Heart left ventricle (tissue), 16 donors: ENCODE results near the gene LCNL1. TPM values are rescaled to one million over a fixed set of nuclear protein-coding genes. Genes with fewer than 3 reads are reported as not detected.
A peak's percentile ranks its signal among the peaks of the same experiment; 100 is the strongest.

Experiments
- ATAC-seq, 4 donors: fragments of 200-7000 bp; cut with Tn5 transposase; one replicate each; pipeline ENCODE4 v1.9.1; 2020 to 2022; ENCODE audit warnings: moderate library complexity in 4 of 4, mild to moderate bottlenecking in 3 of 4, moderate number of reproducible peaks in 1 of 4
- DNase-seq, 5 donors: peaks; one replicate each; pipeline ENCODE4 v3.0.0-alpha.2; 2020
- H3K27ac ChIP-seq, 12 donors: fragments of 200-600 bp; sonication (generic) in 4 of 12; one replicate each; pipeline versions ENCODE4 v1.5.0 to v1.8.0; 2016 to 2022; ENCODE audit warnings: mild to moderate bottlenecking in 2 of 12
- H3K27me3 ChIP-seq, 9 donors: fragments of 200-600 bp; sonication (generic) in 2 of 9; one replicate each; pipeline versions ENCODE4 v1.5.1 to v1.8.0; 2016 to 2022; ENCODE audit warnings: mild to moderate bottlenecking in 3 of 9
- H3K36me3 ChIP-seq, 9 donors: fragments of 200-600 bp; sonication (generic) in 2 of 9; one replicate each; pipeline versions ENCODE4 v1.5.0 to v1.8.0; 2018 to 2022; ENCODE audit warnings: mild to moderate bottlenecking in 2 of 9
- H3K4me1 ChIP-seq, 12 donors: fragments of 200-600 bp; sonication (generic) in 4 of 12; one replicate each; pipeline versions ENCODE4 v1.5.0 to v1.8.0; 2016 to 2022; ENCODE audit warnings: mild to moderate bottlenecking in 3 of 12
- H3K4me3 ChIP-seq, 12 donors: fragments of 200-600 bp; sonication (generic) in 4 of 12; one replicate each; pipeline versions ENCODE4 v1.5.0 to v1.8.0; 2017 to 2022; ENCODE audit warnings: mild to moderate bottlenecking in 9 of 12, moderate library complexity in 4 of 12
- H3K9me3 ChIP-seq, 12 donors: fragments of 200-600 bp; sonication (generic) in 4 of 12; one replicate each; pipeline versions ENCODE4 v1.5.0 to v1.8.0; 2016 to 2022; ENCODE audit warnings: mild to moderate bottlenecking in 1 of 12
- POLR2A ChIP-seq, 2 donors: fragments of 450-650 bp; IDR thresholded peaks; one replicate each; pipeline ENCODE4 v1.6.1; 2017; ENCODE audit warnings: antibody characterized with exemption in 2 of 2, mild to moderate bottlenecking in 2 of 2, moderate library complexity in 2 of 2
- WGBS, 4 donors: extraction: QIAGEN DNeasy Blood & Tissue Kit in 2 of 4; methylation state at CpG; one replicate each; pipeline versions ENCODE4 v1.1.5 to v1.1.7; 2013 to 2018; 5-methylcytosine and 5-hydroxymethylcytosine counted together
- intact Hi-C, 10 donors: fragments of 100-400 bp; cut with DNase I; formaldehyde crosslinking; loops; one replicate each; pipeline versions ENCODE4 v1.11.1 to v1.14.2; 2022
- polyA plus RNA-seq, 2 donors: library from polyadenylated mRNA; stranded (reverse); fragments of 200-250 nt; gene quantifications; one replicate each; pipeline ENCODE4 v1.2.3, GENCODE V29; 2013
- total RNA-seq, 9 donors: library from RNA; depleted of rRNA in 2 of 9; stranded (reverse); fragments of >200 nt in 2 of 9; fragmentation: NEBNext Ultra II Directional in 3 of 9; extraction: Animal tissue kit (Norgen Biotek cat#: 25700) in 3 of 9; gene quantifications; one replicate each; pipeline versions ENCODE4 v1.1.0 to v1.2.4, GENCODE V29; 2016 to 2023
- TF ChIP-seq, protein P1 (sequence below), 12 donors: fragments of 200-600 bp; sonication (generic) in 4 of 12; IDR thresholded peaks; one replicate each; pipeline versions ENCODE4 v1.5.0 to v1.8.0; 2018 to 2022; ENCODE audit warnings: antibody characterized with exemption in 12 of 12, mild to moderate bottlenecking in 5 of 12
- donor health status: ischemic (EF 13 %, LVEDD 7.1; RV severe dilation, severe dysfunction).
- donor health status: healthy with polysubstance abuse.
- donor health status: DM: no; HTN: yes; CAD: no.
- donor health status: DM: no; HTN: no; CAD: no.
- donor health status: ischemic (EF 25% LVEDD 6.9; RV normal size, moderate dysfunction).
- donor health status: ischemic (EF 25% LVEDD 5.7; RV mildly dilated, moderate dysfunction).
- donor health status: healthy.
- donor health status: DM: yes; HTN: yes; CAD: no.
- donor health status: ischemic (EF 35%, LVEDD 5.7; RV mildly dilated, moderate dysfunction).
- donor health status: nonischemic (EF 11% LVEDD 7.7; RV severe dilation, severe dysfunction).
- donor health status: DM: yes; HTN: yes; CAD: no.
- donor health status: PGD.
- donor health status: ischemic (EF 29% LVEDD 5.4; RV normal size, mild dysfunction).
- donor health status: nonischemic (EF 23%, LVEDD 6.1; RV moderate dilation, normal function).

LCNL1 gene
- total and polyA plus RNA-seq, 11 donors, result 0.14 to 14.9 (median 2.7) TPM

GRCh38 chr9:136936645-136937170 lies 46.1 kb upstream of the LCNL1 start:
- no peak overlapping the region for H3K27ac ChIP-seq
- H3K4me1 ChIP-seq, result peaks cover 0 to 20% (median 12%) of the 10 kb centered on the region in 12 donors
- no peak for TF ChIP-seq POLR2A (IDR thresholded peaks at IDR 0.05)
- TF ChIP-seq, protein P1, sequence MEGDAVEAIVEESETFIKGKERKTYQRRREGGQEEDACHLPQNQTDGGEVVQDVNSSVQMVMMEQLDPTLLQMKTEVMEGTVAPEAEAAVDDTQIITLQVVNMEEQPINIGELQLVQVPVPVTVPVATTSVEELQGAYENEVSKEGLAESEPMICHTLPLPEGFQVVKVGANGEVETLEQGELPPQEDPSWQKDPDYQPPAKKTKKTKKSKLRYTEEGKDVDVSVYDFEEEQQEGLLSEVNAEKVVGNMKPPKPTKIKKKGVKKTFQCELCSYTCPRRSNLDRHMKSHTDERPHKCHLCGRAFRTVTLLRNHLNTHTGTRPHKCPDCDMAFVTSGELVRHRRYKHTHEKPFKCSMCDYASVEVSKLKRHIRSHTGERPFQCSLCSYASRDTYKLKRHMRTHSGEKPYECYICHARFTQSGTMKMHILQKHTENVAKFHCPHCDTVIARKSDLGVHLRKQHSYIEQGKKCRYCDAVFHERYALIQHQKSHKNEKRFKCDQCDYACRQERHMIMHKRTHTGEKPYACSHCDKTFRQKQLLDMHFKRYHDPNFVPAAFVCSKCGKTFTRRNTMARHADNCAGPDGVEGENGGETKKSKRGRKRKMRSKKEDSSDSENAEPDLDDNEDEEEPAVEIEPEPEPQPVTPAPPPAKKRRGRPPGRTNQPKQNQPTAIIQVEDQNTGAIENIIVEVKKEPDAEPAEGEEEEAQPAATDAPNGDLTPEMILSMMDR (IDR thresholded peaks at IDR 0.05), result no peak
- intact Hi-C loops, result loop anchor here in 2 of 10 donors (5.0 to 10.0 kb wide), 2 partner anchors 34 to 52 kb away; partner anchors contain the start of gene TRAF2 (in 1 of the 2)
- DNase-seq (no peak), ATAC-seq (no peak)
- no peaks in the 10 kb centered on the region for H3K27me3 ChIP-seq
- 92 to 98% (median 93%) methylated on average over 7 to 8 of the region's 8 CpGs for WGBS, 4 donors
- no peak overlapping the region for H3K4me3 ChIP-seq
- no peaks in the 10 kb centered on the region for H3K9me3 ChIP-seq
- peaks cover 3 to 31% (median 16%) of the 10 kb centered on the region in 9 donors for H3K36me3 ChIP-seq

DNA sequence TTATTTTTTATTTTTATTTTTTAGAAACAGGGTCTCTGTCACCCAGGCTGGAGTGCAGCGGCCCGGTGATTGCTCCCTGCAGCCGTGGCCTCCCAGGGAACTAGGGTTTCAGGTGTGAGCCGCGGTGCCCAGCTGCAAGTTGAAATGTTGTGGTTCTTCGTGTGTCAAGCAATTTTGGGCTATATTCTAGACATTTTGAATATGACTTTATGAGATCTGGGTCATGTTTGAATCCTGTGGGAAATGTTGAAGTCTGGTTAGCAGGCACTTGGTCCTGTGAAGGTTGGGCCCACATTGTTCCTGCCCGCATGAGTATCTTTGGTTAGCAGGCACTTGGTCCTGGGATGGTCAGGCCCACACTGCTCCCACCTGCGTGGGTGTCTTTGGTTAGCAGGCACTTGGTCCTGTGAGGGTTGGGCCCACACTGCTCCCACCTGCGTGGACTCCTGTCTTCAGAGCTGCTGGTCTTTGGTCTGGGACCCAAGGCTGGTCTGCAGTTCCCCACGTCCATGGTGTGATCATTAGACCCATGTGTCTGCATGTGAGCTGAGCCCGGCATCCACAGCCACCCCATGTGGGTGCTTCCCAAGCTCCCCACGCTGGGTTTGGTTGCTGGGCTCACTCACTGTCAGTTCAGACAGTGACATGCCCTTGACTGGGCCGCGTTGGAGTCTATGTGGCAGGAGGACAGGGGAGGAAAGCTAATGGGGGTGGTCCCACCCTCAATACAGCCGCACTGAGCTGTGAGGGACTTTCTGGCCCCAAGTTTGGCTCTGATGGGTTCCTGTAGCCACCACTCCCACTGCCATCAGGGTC lies 45.4 kb upstream of the LCNL1 start:
- Histone ChIP-seq H3K9me3 (no peaks in the 10 kb centered on the region), H3K27ac (no peak overlapping the region), H3K4me1 (peaks cover 3 to 25% (median 12%) of the 10 kb centered on the region in 12 donors), H3K27me3 (no peaks in the 10 kb centered on the region), H3K4me3 (no peak overlapping the region), H3K36me3 (peaks cover 6 to 38% (median 23%) of the 10 kb centered on the region in 9 donors)
- WGBS, 4 donors, result 88 to 91% (median 89%) methylated on average over 12 to 15 of the region's 15 CpGs
- intact Hi-C loops, result loop anchor here in 2 of 10 donors (5.0 to 10.0 kb wide), 2 partner anchors 35 to 53 kb away; partner anchors contain the start of gene TRAF2 (in 1 of the 2)
- DNase-seq (no peak), ATAC-seq (no peak)
- no peak for TF ChIP-seq POLR2A (IDR thresholded peaks at IDR 0.05)
- TF ChIP-seq, protein P1 (IDR thresholded peaks at IDR 0.05), result no peak

GRCh38 chr9:136939431-136939995 lies 43.3 kb upstream of the LCNL1 start:
- no peaks in the 10 kb centered on the region for H3K9me3 ChIP-seq
- DNase-seq (no peak), ATAC-seq (no peak)
- WGBS, 4 donors, result 69 to 77% (median 76%) methylated on average over 20 to 28 of the region's 28 CpGs
- H3K4me1 ChIP-seq, result peaks cover 7 to 40% (median 21%) of the 10 kb centered on the region in 12 donors
- TF ChIP-seq, protein P1 (IDR thresholded peaks at IDR 0.05), result no peak
- TF ChIP-seq POLR2A (IDR thresholded peaks at IDR 0.05), result no peak
- peaks cover 7 to 48% (median 32%) of the 10 kb centered on the region in 9 donors for H3K36me3 ChIP-seq
- intact Hi-C loops, result loop anchor here in 2 of 10 donors (5.0 to 10.0 kb wide), 2 partner anchors 37 to 55 kb away; partner anchors contain the start of gene TRAF2 (in 1 of the 2)
- H3K27me3 ChIP-seq, result no peaks in the 10 kb centered on the region
- H3K27ac ChIP-seq, result peak overlapping the region; percentile 47 to 98 (median 84)
- H3K4me3 ChIP-seq, result no peak overlapping the region
